Cardiac muscle cell (in vitro differentiated cells and primary cell): ENCODE measurements around the gene RITA1. TPM values are rescaled to one million over a fixed set of nuclear protein-coding genes. Genes with fewer than 3 reads are reported as not detected.

Source experiments
- DNase-seq, 2 donors: peaks; one replicate each; pipeline versions ENCODE4 v3.0.0 to v3.0.0-alpha.2; 2010 to 2017; ENCODE audit warnings: low read depth in 1 of 2, low spot score in 1 of 2
- H3K27ac ChIP-seq: fragments of 200-600 bp; sonication (generic); 2 replicates; pipeline ENCODE4 v1.5.1; 2016
- H3K27me3 ChIP-seq: fragments of 200-600 bp; sonication (generic); 2 replicates; pipeline ENCODE4 v1.6.0; 2016; ENCODE audit warnings: control low read depth
- H3K36me3 ChIP-seq: fragments of 200-600 bp; sonication (generic); 2 replicates; pipeline ENCODE4 v1.5.1; 2016; ENCODE audit warnings: control low read depth
- H3K4me1 ChIP-seq: fragments of 200-600 bp; sonication (generic); 2 replicates; pipeline ENCODE4 v1.8.1; 2017; ENCODE audit warnings: low read depth, mild to moderate bottlenecking, mixed run types
- H3K4me3 ChIP-seq: fragments of 200-600 bp; sonication (generic); 2 replicates; pipeline ENCODE4 v1.5.1; 2016; ENCODE audit warnings: mild to moderate bottlenecking
- H3K9me3 ChIP-seq: fragments of 200-600 bp; sonication (generic); 2 replicates; pipeline ENCODE4 v1.5.1; 2017; ENCODE audit warnings: low read depth, mild to moderate bottlenecking, control low read depth
- polyA plus RNA-seq: library from polyadenylated mRNA; unstranded; fragments of >200 nt; fragmentation: Nextera tagmentation; extraction: Ambion mirVana; gene quantifications from 2 replicates; pipeline ENCODE4 v1.2.1, GENCODE V29; 2016
- total RNA-seq: library from RNA; depleted of rRNA; stranded (reverse); fragments of >200 nt; gene quantifications from 2 replicates; pipeline ENCODE4 v1.2.3, GENCODE V29; 2016
- TF ChIP-seq, protein P1 (sequence below): IDR thresholded peaks from 2 replicates; pipeline ENCODE4 v1.5.1; 2012; ENCODE audit warnings: low read depth, mild to moderate bottlenecking, low read length

Gene RITA1
- total and polyA plus RNA-seq, 2 experiments from 2014 or later: 36.1 to 40.7 TPM

GRCh38 chr12:113232840-113233585 lies 47.5 kb downstream of the RITA1 start:
- DNase-seq: peak in 1 of 2 donors; percentile 29
- peaks cover 15% of the 10 kb centered on the region for H3K4me1 ChIP-seq
- TF ChIP-seq, protein P1, sequence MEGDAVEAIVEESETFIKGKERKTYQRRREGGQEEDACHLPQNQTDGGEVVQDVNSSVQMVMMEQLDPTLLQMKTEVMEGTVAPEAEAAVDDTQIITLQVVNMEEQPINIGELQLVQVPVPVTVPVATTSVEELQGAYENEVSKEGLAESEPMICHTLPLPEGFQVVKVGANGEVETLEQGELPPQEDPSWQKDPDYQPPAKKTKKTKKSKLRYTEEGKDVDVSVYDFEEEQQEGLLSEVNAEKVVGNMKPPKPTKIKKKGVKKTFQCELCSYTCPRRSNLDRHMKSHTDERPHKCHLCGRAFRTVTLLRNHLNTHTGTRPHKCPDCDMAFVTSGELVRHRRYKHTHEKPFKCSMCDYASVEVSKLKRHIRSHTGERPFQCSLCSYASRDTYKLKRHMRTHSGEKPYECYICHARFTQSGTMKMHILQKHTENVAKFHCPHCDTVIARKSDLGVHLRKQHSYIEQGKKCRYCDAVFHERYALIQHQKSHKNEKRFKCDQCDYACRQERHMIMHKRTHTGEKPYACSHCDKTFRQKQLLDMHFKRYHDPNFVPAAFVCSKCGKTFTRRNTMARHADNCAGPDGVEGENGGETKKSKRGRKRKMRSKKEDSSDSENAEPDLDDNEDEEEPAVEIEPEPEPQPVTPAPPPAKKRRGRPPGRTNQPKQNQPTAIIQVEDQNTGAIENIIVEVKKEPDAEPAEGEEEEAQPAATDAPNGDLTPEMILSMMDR: no peak
- no peaks in the 10 kb centered on the region for H3K27me3 ChIP-seq
- no peak overlapping the region for H3K27ac ChIP-seq
- no peaks in the 10 kb centered on the region for H3K36me3 ChIP-seq
- H3K4me3 ChIP-seq: no peak overlapping the region
- no peaks in the 10 kb centered on the region for H3K9me3 ChIP-seq

GRCh38 chr12:113233967-113234366 lies 48.4 kb downstream of the RITA1 start:
- Histone ChIP-seq H3K36me3 (no peaks in the 10 kb centered on the region), H3K9me3 (no peaks in the 10 kb centered on the region), H3K4me1 (peaks cover 15% of the 10 kb centered on the region), H3K27me3 (no peaks in the 10 kb centered on the region), H3K27ac (no peak overlapping the region), H3K4me3 (no peak overlapping the region)
- no peak for DNase-seq
- TF ChIP-seq, protein P1: no peak

DNA sequence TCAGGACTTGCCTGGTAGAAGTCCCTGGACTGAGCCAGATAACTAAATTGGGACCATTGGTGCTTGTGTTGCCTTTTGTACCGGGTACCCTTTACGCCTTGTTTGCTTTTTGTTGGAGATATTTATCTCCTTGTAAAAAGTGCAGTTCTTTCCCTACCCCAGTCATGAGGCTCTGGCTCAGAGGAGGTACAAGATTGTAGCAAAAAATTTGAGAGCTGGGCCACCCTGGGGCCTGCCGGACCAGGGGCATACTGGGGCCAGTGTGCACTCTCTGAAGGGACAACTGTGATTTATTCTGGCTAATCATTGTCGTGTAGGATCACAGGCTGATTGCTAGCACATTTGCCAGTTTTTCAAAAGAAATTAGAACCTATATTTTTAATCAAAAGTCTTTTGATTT lies 49.0 kb downstream of the RITA1 start:
- DNase-seq: no peak
- H3K9me3 ChIP-seq: no peaks in the 10 kb centered on the region
- peaks cover 17% of the 10 kb centered on the region for H3K4me1 ChIP-seq
- H3K27me3 ChIP-seq: no peaks in the 10 kb centered on the region
- H3K36me3 ChIP-seq: no peaks in the 10 kb centered on the region
- H3K27ac ChIP-seq: no peak overlapping the region
- TF ChIP-seq, protein P1: no peak
- H3K4me3 ChIP-seq: no peak overlapping the region

DNA sequence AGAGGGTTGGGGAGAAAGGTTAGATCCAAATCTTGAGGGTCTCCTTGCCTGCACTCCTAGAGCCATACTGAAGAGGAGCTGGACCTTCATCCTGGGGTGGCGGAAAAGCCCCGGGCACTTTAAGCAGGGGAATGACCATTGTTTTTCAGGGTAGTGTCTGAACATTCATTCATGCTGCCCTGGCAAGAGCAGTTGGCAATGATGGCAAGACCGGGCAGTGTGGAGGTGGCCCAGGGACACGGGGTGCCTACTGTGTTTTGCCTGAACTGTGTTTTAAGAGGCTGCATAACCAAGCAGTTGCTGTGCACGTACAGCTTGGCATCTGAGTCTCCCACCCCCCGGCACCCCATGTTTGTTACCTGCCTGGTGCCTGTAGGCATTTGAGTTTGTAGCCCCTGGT lies 50.5 kb downstream of the RITA1 start:
- TF ChIP-seq, protein P1: no peak
- DNase-seq: no peak

DNA sequence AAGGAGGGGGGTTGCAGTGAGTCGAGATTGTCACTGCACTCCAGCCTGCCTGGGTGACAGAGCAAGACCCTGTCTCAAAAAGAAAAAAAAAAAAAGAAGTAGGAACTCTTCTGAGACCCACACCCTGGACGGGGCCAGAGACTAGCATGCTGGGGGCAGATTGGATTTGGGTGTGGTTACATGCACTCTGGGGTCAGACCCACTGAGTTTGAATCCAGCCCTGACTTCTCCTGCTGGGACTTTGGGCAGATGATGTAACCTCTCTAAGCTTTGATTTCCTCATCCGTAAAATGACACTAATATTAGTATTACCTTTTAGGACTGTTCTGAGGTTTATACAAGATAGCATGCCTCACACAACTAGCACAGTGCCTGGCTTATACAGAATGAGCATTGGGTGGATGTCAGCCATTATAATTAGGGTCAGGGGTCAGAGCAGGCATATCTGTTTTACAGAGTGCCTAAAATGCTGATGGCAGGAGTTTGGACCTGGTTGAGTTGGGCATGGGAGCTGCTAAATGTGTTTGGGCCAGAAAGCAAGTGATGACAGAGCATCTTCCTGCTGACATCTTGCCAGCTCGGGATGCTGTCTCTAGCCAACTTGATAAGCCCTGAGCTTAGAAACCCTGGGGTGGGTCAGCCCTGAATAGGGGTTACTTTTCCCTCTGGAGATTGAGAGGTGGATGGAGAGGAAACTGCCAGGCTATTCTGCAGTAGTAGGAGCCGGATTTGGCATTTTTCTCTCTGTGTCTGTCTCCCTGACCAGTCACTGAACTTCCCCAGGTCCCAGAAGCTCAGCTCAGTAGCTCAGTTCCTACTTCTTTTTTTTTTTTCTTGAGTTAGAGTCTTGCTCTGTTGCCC lies 51.2 kb downstream of the RITA1 start:
- H3K9me3 ChIP-seq: no peaks in the 10 kb centered on the region
- H3K4me3 ChIP-seq: no peak overlapping the region
- no peaks in the 10 kb centered on the region for H3K27me3 ChIP-seq
- TF ChIP-seq, protein P1: no peak
- no peak for DNase-seq
- H3K27ac ChIP-seq: no peak overlapping the region
- peaks cover 18% of the 10 kb centered on the region for H3K4me1 ChIP-seq
- no peaks in the 10 kb centered on the region for H3K36me3 ChIP-seq

More for the DNA sequence above, 50.5 kb downstream of the RITA1 start:
- no peaks in the 10 kb centered on the region for H3K27me3 ChIP-seq
- H3K9me3 ChIP-seq: no peaks in the 10 kb centered on the region
- H3K4me3 ChIP-seq: no peak overlapping the region
- no peak overlapping the region for H3K27ac ChIP-seq
- peaks cover 18% of the 10 kb centered on the region for H3K4me1 ChIP-seq
- no peaks in the 10 kb centered on the region for H3K36me3 ChIP-seq
